ENCODE data around the gene CHAT. TPM values are rescaled to one million over a fixed set of nuclear protein-coding genes. Genes with fewer than 3 reads are reported as not detected.

The CHAT gene
- total RNA-seq, 2 experiments from 2014 or later: not detected

Other genes starting within 250 kb of the CHAT start
- gene DRGX, start 217.9 kb upstream of the CHAT start, total RNA-seq: not detected
- gene ERCC6, start 74.9 kb upstream of the CHAT start, total RNA-seq: 10 to 100 TPM; 19.2 to 28.1 TPM
- gene SLC18A3, start 3.7 kb upstream of the CHAT start, total RNA-seq: not detected
- gene C10orf53, start 65.6 kb downstream of the CHAT start, total RNA-seq: not detected
- gene OGDHL, start 148.3 kb downstream of the CHAT start, total RNA-seq: under 1 TPM; 0.09 to 0.35 TPM